Measurements from ENCODE around the gene PHF10.
"Not testable (repeated sequence)": the region's sequence is repeated elsewhere in the genome, so short reads cannot be mapped to it uniquely, and the experiment has no call there.

PHF10 gene

GRCh38 chr6:169724494-169725124 is at the start of gene PHF10:
Gene PHF10, minus strand, starts transcription at chr6:169724500. Its CDS starts 569 bp downstream, at chr6:169723931.
- Mint-ChIP-seq H3K4me3 (peak within 1 kb of the TSS; percentile 88), H3K27me3 (no peaks in the 10 kb centered on the region), H3K4me1 (ENCODE audit: low read depth) (peaks cover 41% of the 10 kb centered on the region), H3K27ac (peak within 1 kb of the TSS; percentile 92), H3K9me3 (no peaks in the 10 kb centered on the region), H3K36me3 (ENCODE audit: low read depth) (peaks cover 11% of the 10 kb centered on the region)

- Mint-ChIP-seq H3K9me3 (no peaks in the 10 kb centered on the region), H3K4me1 (ENCODE audit: low read depth) (no peaks in the 10 kb centered on the region), H3K36me3 (ENCODE audit: low read depth) (peaks cover 43% of the 10 kb centered on the region), H3K27ac (no peak overlapping the region), H3K27me3 (no peaks in the 10 kb centered on the region), H3K4me3 (no peak overlapping the region)
Observed at GRCh38 chr6:169766921-169767736, 42.8 kb upstream of the PHF10 start.

- Mint-ChIP-seq H3K27ac (no peak overlapping the region), H3K27me3 (no peaks in the 10 kb centered on the region), H3K4me1 (ENCODE audit: low read depth) (no peaks in the 10 kb centered on the region), H3K36me3 (ENCODE audit: low read depth) (peaks cover 40% of the 10 kb centered on the region), H3K9me3 (no peaks in the 10 kb centered on the region), H3K4me3 (no peak overlapping the region)
Observed at GRCh38 chr6:169766232-169766631, 41.9 kb upstream of the PHF10 start.

- H3K27ac Mint-ChIP-seq; H3K4me1 Mint-ChIP-seq (ENCODE audit: low read depth); H3K9me3 Mint-ChIP-seq; H3K4me3 Mint-ChIP-seq; H3K27me3 Mint-ChIP-seq: not testable (repeated sequence)
- peaks cover 42% of the 10 kb centered on the region for H3K36me3 Mint-ChIP-seq (ENCODE audit: low read depth)
Observed at GRCh38 chr6:169765789-169766188, 41.5 kb upstream of the PHF10 start.

- no peak overlapping the region for H3K27ac Mint-ChIP-seq
- no peaks in the 10 kb centered on the region for H3K4me1 Mint-ChIP-seq (ENCODE audit: low read depth)
- H3K9me3 Mint-ChIP-seq = no peaks in the 10 kb centered on the region
- peaks cover 57% of the 10 kb centered on the region for H3K36me3 Mint-ChIP-seq (ENCODE audit: low read depth)
- no peak overlapping the region for H3K4me3 Mint-ChIP-seq
- no peaks in the 10 kb centered on the region for H3K27me3 Mint-ChIP-seq
Observed at GRCh38 chr6:169763881-169764280, 39.6 kb upstream of the PHF10 start.

GRCh38 chr6:169763308-169763707 is 39.0 kb upstream of the PHF10 start:
- H3K4me3 Mint-ChIP-seq = no peak overlapping the region
- no peaks in the 10 kb centered on the region for H3K4me1 Mint-ChIP-seq (ENCODE audit: low read depth)
- H3K27ac Mint-ChIP-seq = no peak overlapping the region
- H3K36me3 Mint-ChIP-seq (ENCODE audit: low read depth) = peaks cover 63% of the 10 kb centered on the region
- H3K9me3 Mint-ChIP-seq = no peaks in the 10 kb centered on the region
- H3K27me3 Mint-ChIP-seq = no peaks in the 10 kb centered on the region

GRCh38 chr6:169755162-169755561 is 30.9 kb upstream of the PHF10 start:
- H3K9me3 Mint-ChIP-seq = no peaks in the 10 kb centered on the region
- H3K36me3 Mint-ChIP-seq (ENCODE audit: low read depth) = peaks cover 43% of the 10 kb centered on the region
- H3K4me1 Mint-ChIP-seq (ENCODE audit: low read depth) = peaks cover 17% of the 10 kb centered on the region
- no peaks in the 10 kb centered on the region for H3K27me3 Mint-ChIP-seq
- H3K4me3 Mint-ChIP-seq = no peak overlapping the region
- H3K27ac Mint-ChIP-seq = no peak overlapping the region

- H3K36me3 Mint-ChIP-seq (ENCODE audit: low read depth) = peaks cover 42% of the 10 kb centered on the region
- peak overlapping the region; percentile 94 for H3K27ac Mint-ChIP-seq
- H3K4me1 Mint-ChIP-seq (ENCODE audit: low read depth) = peaks cover 27% of the 10 kb centered on the region
- H3K9me3 Mint-ChIP-seq = no peaks in the 10 kb centered on the region
- H3K4me3 Mint-ChIP-seq = peak overlapping the region; percentile 96
- H3K27me3 Mint-ChIP-seq = no peaks in the 10 kb centered on the region
Observed at GRCh38 chr6:169752074-169752623, 27.8 kb upstream of the PHF10 start.

- peaks cover 40% of the 10 kb centered on the region for H3K36me3 Mint-ChIP-seq (ENCODE audit: low read depth)
- H3K27ac Mint-ChIP-seq = peak within 1 kb of the TSS; percentile 99
- peaks cover 27% of the 10 kb centered on the region for H3K4me1 Mint-ChIP-seq (ENCODE audit: low read depth)
- H3K4me3 Mint-ChIP-seq = peak within 1 kb of the TSS; percentile 96
- no peaks in the 10 kb centered on the region for H3K27me3 Mint-ChIP-seq
- H3K9me3 Mint-ChIP-seq = peaks cover 1% of the 10 kb centered on the region
Observed at GRCh38 chr6:169751242-169752073, 27.2 kb upstream of the PHF10 start, which contains the start of the genes DYNLT2 and ERMARD. Gene DYNLT2, minus strand, starts transcription at chr6:169751572. Its CDS starts 114 bp downstream, at chr6:169751458. Gene ERMARD, plus strand, starts transcription at chr6:169751622. Its CDS starts 36 bp downstream, at chr6:169751658.

- no peaks in the 10 kb centered on the region for H3K27me3 Mint-ChIP-seq
- no peak overlapping the region for H3K27ac Mint-ChIP-seq
- H3K4me1 Mint-ChIP-seq (ENCODE audit: low read depth) = peaks cover 13% of the 10 kb centered on the region
- peaks cover 4% of the 10 kb centered on the region for H3K9me3 Mint-ChIP-seq
- peaks cover 37% of the 10 kb centered on the region for H3K36me3 Mint-ChIP-seq (ENCODE audit: low read depth)
- no peak overlapping the region for H3K4me3 Mint-ChIP-seq
Observed at GRCh38 chr6:169746556-169746955, 22.3 kb upstream of the PHF10 start.

GRCh38 chr6:169745405-169745804 is 21.1 kb upstream of the PHF10 start:
- Mint-ChIP-seq H3K4me3 (no peak overlapping the region), H3K4me1 (ENCODE audit: low read depth) (peaks cover 13% of the 10 kb centered on the region), H3K9me3 (peaks cover 4% of the 10 kb centered on the region)

GRCh38 chr6:169741344-169741743 is 17.0 kb upstream of the PHF10 start:
- H3K9me3 Mint-ChIP-seq = peaks cover 2% of the 10 kb centered on the region
- H3K4me3 Mint-ChIP-seq = no peak overlapping the region
- H3K36me3 Mint-ChIP-seq (ENCODE audit: low read depth) = peaks cover 2% of the 10 kb centered on the region
- H3K27me3 Mint-ChIP-seq = peaks cover 10% of the 10 kb centered on the region
- H3K4me1 Mint-ChIP-seq (ENCODE audit: low read depth) = peaks cover 14% of the 10 kb centered on the region
- H3K27ac Mint-ChIP-seq = no peak overlapping the region

More at GRCh38 chr6:169745405-169745804, 21.1 kb upstream of the PHF10 start:
- Mint-ChIP-seq H3K36me3 (ENCODE audit: low read depth) (peaks cover 31% of the 10 kb centered on the region), H3K27ac (no peak overlapping the region), H3K27me3 (no peaks in the 10 kb centered on the region)

GRCh38 chr6:169738976-169739529 is 14.8 kb upstream of the PHF10 start:
- Mint-ChIP-seq H3K27me3 (peaks cover 31% of the 10 kb centered on the region), H3K9me3 (no peaks in the 10 kb centered on the region), H3K4me3 (no peak overlapping the region), H3K4me1 (ENCODE audit: low read depth) (peaks cover 14% of the 10 kb centered on the region), H3K27ac (no peak overlapping the region), H3K36me3 (ENCODE audit: low read depth) (no peaks in the 10 kb centered on the region)

Data from stimulated activated naive CD8-positive, alpha-beta T cell treated with anti-CD3 and anti-CD28 coated beads, Interleukin-15, Interleukin-2, amounts not matched to agents 100 ng/mL and 50 ng/mL, for 24 hours (primary cell).